ENCODE data around the gene AGBL5.
"Not testable (repeated sequence)": the region's sequence is repeated elsewhere in the genome, so short reads cannot be mapped to it uniquely, and the experiment has no call there.

Gene AGBL5

GRCh38 chr2:27118525-27119329, 67.3 kb downstream of the AGBL5 start, which contains the start of gene CGREF1:
Gene CGREF1, minus strand, starts transcription at chr2:27119128. Its CDS starts 14,762 bp downstream, at chr2:27104366.
- no peak for DNase-seq (ENCODE audit: low spot score)

- DNase-seq (ENCODE audit: low spot score) = not testable (repeated sequence)
Observed at GRCh38 chr2:27119330-27119670, 67.8 kb downstream of the AGBL5 start.
